Measurements from ENCODE around the gene SPAG16. TPM values are rescaled to one million over a fixed set of nuclear protein-coding genes. Genes with fewer than 3 reads are reported as not detected.

SPAG16 gene
- total RNA-seq, 2 donors from 2014 or later, result 5.3 to 6.6 TPM

GRCh38 chr2:214193943-214194342, 909.7 kb downstream of the SPAG16 start:
- no peaks in the 10 kb centered on the region for H3K4me1 Mint-ChIP-seq (ENCODE audit: low read depth in 2 of 2)
- DNase-seq (ENCODE audit: low spot score), result no peak
- H3K36me3 Mint-ChIP-seq, result no peaks in the 10 kb centered on the region
- H3K27ac Mint-ChIP-seq, result no peak overlapping the region
- peaks cover 9% of the 10 kb centered on the region for H3K9me3 Mint-ChIP-seq
- ATAC-seq, result no peak
- H3K27me3 Mint-ChIP-seq, result no peaks in the 10 kb centered on the region
- H3K4me3 Mint-ChIP-seq, result no peak overlapping the region

- H3K36me3 Mint-ChIP-seq, result no peaks in the 10 kb centered on the region
- no peaks in the 10 kb centered on the region for H3K4me1 Mint-ChIP-seq (ENCODE audit: low read depth in 2 of 2)
- no peak overlapping the region for H3K4me3 Mint-ChIP-seq
- H3K27ac Mint-ChIP-seq, result no peak overlapping the region
- no peak for DNase-seq (ENCODE audit: low spot score)
- ATAC-seq, result no peak
- H3K27me3 Mint-ChIP-seq, result no peaks in the 10 kb centered on the region
- peaks cover 18% of the 10 kb centered on the region for H3K9me3 Mint-ChIP-seq
Measured at GRCh38 chr2:214196260-214196659, 912.0 kb downstream of the SPAG16 start.

GRCh38 chr2:214201892-214202291, 917.6 kb downstream of the SPAG16 start:
- no peaks in the 10 kb centered on the region for H3K4me1 Mint-ChIP-seq (ENCODE audit: low read depth in 2 of 2)
- ATAC-seq, result no peak
- H3K9me3 Mint-ChIP-seq, result peaks cover 11% of the 10 kb centered on the region
- no peak overlapping the region for H3K27ac Mint-ChIP-seq
- no peak overlapping the region for H3K4me3 Mint-ChIP-seq
- no peaks in the 10 kb centered on the region for H3K27me3 Mint-ChIP-seq
- no peaks in the 10 kb centered on the region for H3K36me3 Mint-ChIP-seq
- no peak for DNase-seq (ENCODE audit: low spot score)

GRCh38 chr2:214203214-214203613, 919.0 kb downstream of the SPAG16 start:
- Mint-ChIP-seq H3K36me3 (no peaks in the 10 kb centered on the region), H3K27me3 (no peaks in the 10 kb centered on the region), H3K4me1 (ENCODE audit: low read depth in 2 of 2) (no peaks in the 10 kb centered on the region), H3K27ac (no peak overlapping the region), H3K9me3 (peaks cover 17% of the 10 kb centered on the region), H3K4me3 (no peak overlapping the region)
- DNase-seq (ENCODE audit: low spot score), result no peak
- no peak for ATAC-seq

GRCh38 chr2:214203744-214204289, 919.6 kb downstream of the SPAG16 start:
- no peaks in the 10 kb centered on the region for H3K27me3 Mint-ChIP-seq
- DNase-seq (ENCODE audit: low spot score) (no peak), ATAC-seq (no peak)
- peaks cover 17% of the 10 kb centered on the region for H3K9me3 Mint-ChIP-seq
- H3K27ac Mint-ChIP-seq, result no peak overlapping the region
- H3K4me1 Mint-ChIP-seq (ENCODE audit: low read depth in 2 of 2), result no peaks in the 10 kb centered on the region
- H3K36me3 Mint-ChIP-seq, result no peaks in the 10 kb centered on the region
- H3K4me3 Mint-ChIP-seq, result no peak overlapping the region

GRCh38 chr2:214215107-214215506, 930.8 kb downstream of the SPAG16 start:
- no peaks in the 10 kb centered on the region for H3K4me1 Mint-ChIP-seq (ENCODE audit: low read depth in 2 of 2)
- no peaks in the 10 kb centered on the region for H3K27me3 Mint-ChIP-seq
- H3K27ac Mint-ChIP-seq, result no peak overlapping the region
- ATAC-seq, result no peak
- H3K4me3 Mint-ChIP-seq, result no peak overlapping the region
- DNase-seq (ENCODE audit: low spot score), result no peak
- H3K9me3 Mint-ChIP-seq, result peaks cover 17% of the 10 kb centered on the region
- no peaks in the 10 kb centered on the region for H3K36me3 Mint-ChIP-seq

GRCh38 chr2:214217136-214217535, 932.9 kb downstream of the SPAG16 start:
- Mint-ChIP-seq H3K4me3 (no peak overlapping the region), H3K27me3 (no peaks in the 10 kb centered on the region), H3K27ac (no peak overlapping the region), H3K4me1 (ENCODE audit: low read depth in 2 of 2) (no peaks in the 10 kb centered on the region), H3K36me3 (no peaks in the 10 kb centered on the region), H3K9me3 (peaks cover 16% of the 10 kb centered on the region)
- DNase-seq (ENCODE audit: low spot score) (no peak), ATAC-seq (no peak)

GRCh38 chr2:214217599-214217998, 933.3 kb downstream of the SPAG16 start:
- H3K27ac Mint-ChIP-seq, result no peak overlapping the region
- H3K4me1 Mint-ChIP-seq (ENCODE audit: low read depth in 2 of 2), result no peaks in the 10 kb centered on the region
- ATAC-seq, result no peak
- no peaks in the 10 kb centered on the region for H3K27me3 Mint-ChIP-seq
- peaks cover 13% of the 10 kb centered on the region for H3K9me3 Mint-ChIP-seq
- no peak overlapping the region for H3K4me3 Mint-ChIP-seq
- DNase-seq (ENCODE audit: low spot score), result no peak
- no peaks in the 10 kb centered on the region for H3K36me3 Mint-ChIP-seq

- Mint-ChIP-seq H3K4me1 (ENCODE audit: low read depth in 2 of 2) (no peaks in the 10 kb centered on the region), H3K27ac (no peak overlapping the region)
Measured at GRCh38 chr2:214220251-214220650, 936.0 kb downstream of the SPAG16 start.

GRCh38 chr2:214226061-214226460, 941.8 kb downstream of the SPAG16 start:
- ATAC-seq (no peak), DNase-seq (ENCODE audit: low spot score) (no peak)
- H3K27me3 Mint-ChIP-seq, result no peaks in the 10 kb centered on the region
- H3K36me3 Mint-ChIP-seq, result no peaks in the 10 kb centered on the region
- no peak overlapping the region for H3K27ac Mint-ChIP-seq
- H3K9me3 Mint-ChIP-seq, result peaks cover 12% of the 10 kb centered on the region
- no peak overlapping the region for H3K4me3 Mint-ChIP-seq
- no peaks in the 10 kb centered on the region for H3K4me1 Mint-ChIP-seq (ENCODE audit: low read depth in 2 of 2)

More at GRCh38 chr2:214220251-214220650, 936.0 kb downstream of the SPAG16 start:
- DNase-seq (ENCODE audit: low spot score), result no peak
- Mint-ChIP-seq H3K36me3 (no peaks in the 10 kb centered on the region), H3K9me3 (peaks cover 10% of the 10 kb centered on the region), H3K27me3 (no peaks in the 10 kb centered on the region), H3K4me3 (no peak overlapping the region)
- no peak for ATAC-seq

GRCh38 chr2:214232271-214232670, 948.0 kb downstream of the SPAG16 start:
- Mint-ChIP-seq H3K36me3 (no peaks in the 10 kb centered on the region), H3K4me3 (no peak overlapping the region), H3K27me3 (no peaks in the 10 kb centered on the region), H3K4me1 (ENCODE audit: low read depth in 2 of 2) (no peaks in the 10 kb centered on the region), H3K27ac (no peak overlapping the region), H3K9me3 (peaks cover 9% of the 10 kb centered on the region)
- DNase-seq (ENCODE audit: low spot score), result no peak
- ATAC-seq, result no peak

GRCh38 chr2:214233164-214233563, 948.9 kb downstream of the SPAG16 start:
- ATAC-seq (no peak), DNase-seq (ENCODE audit: low spot score) (no peak)
- peaks cover 5% of the 10 kb centered on the region for H3K9me3 Mint-ChIP-seq
- no peaks in the 10 kb centered on the region for H3K27me3 Mint-ChIP-seq
- no peaks in the 10 kb centered on the region for H3K36me3 Mint-ChIP-seq
- H3K27ac Mint-ChIP-seq, result no peak overlapping the region
- no peak overlapping the region for H3K4me3 Mint-ChIP-seq
- H3K4me1 Mint-ChIP-seq (ENCODE audit: low read depth in 2 of 2), result no peaks in the 10 kb centered on the region

- DNase-seq (ENCODE audit: low spot score) (no peak), ATAC-seq (no peak)
- H3K4me3 Mint-ChIP-seq, result no peak overlapping the region
- H3K9me3 Mint-ChIP-seq, result peaks cover 6% of the 10 kb centered on the region
- H3K4me1 Mint-ChIP-seq (ENCODE audit: low read depth in 2 of 2), result no peaks in the 10 kb centered on the region
- H3K36me3 Mint-ChIP-seq, result no peaks in the 10 kb centered on the region
- no peak overlapping the region for H3K27ac Mint-ChIP-seq
- H3K27me3 Mint-ChIP-seq, result no peaks in the 10 kb centered on the region
Measured at GRCh38 chr2:214242797-214243196, 958.5 kb downstream of the SPAG16 start.

- no peak overlapping the region for H3K27ac Mint-ChIP-seq
- H3K27me3 Mint-ChIP-seq, result no peaks in the 10 kb centered on the region
- no peaks in the 10 kb centered on the region for H3K4me1 Mint-ChIP-seq (ENCODE audit: low read depth in 2 of 2)
- H3K9me3 Mint-ChIP-seq, result peaks cover 6% of the 10 kb centered on the region
- no peak for ATAC-seq
- no peak overlapping the region for H3K4me3 Mint-ChIP-seq
- H3K36me3 Mint-ChIP-seq, result no peaks in the 10 kb centered on the region
- DNase-seq (ENCODE audit: low spot score), result no peak
Measured at GRCh38 chr2:214244847-214245246, 960.6 kb downstream of the SPAG16 start.

GRCh38 chr2:214246417-214246816, 962.2 kb downstream of the SPAG16 start:
- ATAC-seq (no peak), DNase-seq (ENCODE audit: low spot score) (no peak)
- Mint-ChIP-seq H3K27me3 (no peaks in the 10 kb centered on the region), H3K9me3 (peaks cover 6% of the 10 kb centered on the region), H3K4me3 (no peak overlapping the region), H3K27ac (no peak overlapping the region), H3K4me1 (ENCODE audit: low read depth in 2 of 2) (no peaks in the 10 kb centered on the region), H3K36me3 (no peaks in the 10 kb centered on the region)
